NB4 (cell line): ENCODE data around the gene HES4.

ENCODE experiments used
- POLR2A ChIP-seq: IDR thresholded peaks from 2 replicates; pipeline ENCODE4 v1.6.1; 2011; ENCODE audit warnings: mild to moderate bottlenecking; ENCODE audit not compliant: insufficient read length; ENCODE audit errors: extremely low read depth
- TF ChIP-seq, protein P1 (sequence below): IDR thresholded peaks from one replicate; pipeline ENCODE4 v1.5.1; 2012; ENCODE audit warnings: low read depth, low read length
- TF ChIP-seq, protein P2 (sequence below): IDR thresholded peaks from 2 replicates; pipeline ENCODE4 v1.6.1; 2011; ENCODE audit warnings: low read depth, low read length

DNA sequence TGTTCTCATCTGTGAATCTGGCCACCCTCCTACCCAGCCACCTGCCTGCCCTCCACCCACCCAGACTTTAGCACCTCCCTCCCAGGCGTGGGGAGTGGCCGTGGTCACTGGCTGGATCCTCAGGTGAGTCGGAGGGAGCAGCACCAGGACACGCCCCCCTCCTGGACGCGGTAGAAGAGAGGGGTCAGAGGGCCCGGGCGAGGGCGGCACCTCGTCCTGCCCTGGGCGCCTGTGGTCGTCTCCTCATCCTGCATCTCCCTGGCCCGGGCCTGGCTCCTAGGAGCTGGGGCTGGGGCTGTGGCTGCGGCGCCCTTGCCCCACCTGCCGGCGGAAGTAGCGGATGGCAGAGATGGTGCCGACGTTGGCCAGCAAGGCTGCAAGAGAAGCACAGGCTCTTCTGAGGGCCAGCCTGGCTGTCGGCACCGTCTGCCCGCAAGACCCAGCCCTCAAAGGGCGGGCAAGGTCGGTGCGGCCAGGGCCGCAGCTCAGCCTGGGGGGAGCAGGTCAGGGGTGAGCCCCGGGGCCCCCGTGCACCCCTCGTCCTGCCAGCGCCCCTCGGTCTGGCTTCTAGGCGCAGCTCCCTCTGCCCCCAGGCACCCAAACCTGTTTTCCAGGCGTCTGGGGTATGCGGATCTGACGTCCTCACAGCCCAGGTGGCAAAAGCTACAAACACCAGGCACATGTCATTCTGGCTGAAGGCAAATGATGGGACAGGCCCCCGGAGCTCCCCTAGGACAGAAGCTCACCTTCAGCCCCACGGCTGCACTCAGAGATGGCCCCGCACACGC is 23.8 kb downstream of the HES4 start:
- TF ChIP-seq, protein P1, sequence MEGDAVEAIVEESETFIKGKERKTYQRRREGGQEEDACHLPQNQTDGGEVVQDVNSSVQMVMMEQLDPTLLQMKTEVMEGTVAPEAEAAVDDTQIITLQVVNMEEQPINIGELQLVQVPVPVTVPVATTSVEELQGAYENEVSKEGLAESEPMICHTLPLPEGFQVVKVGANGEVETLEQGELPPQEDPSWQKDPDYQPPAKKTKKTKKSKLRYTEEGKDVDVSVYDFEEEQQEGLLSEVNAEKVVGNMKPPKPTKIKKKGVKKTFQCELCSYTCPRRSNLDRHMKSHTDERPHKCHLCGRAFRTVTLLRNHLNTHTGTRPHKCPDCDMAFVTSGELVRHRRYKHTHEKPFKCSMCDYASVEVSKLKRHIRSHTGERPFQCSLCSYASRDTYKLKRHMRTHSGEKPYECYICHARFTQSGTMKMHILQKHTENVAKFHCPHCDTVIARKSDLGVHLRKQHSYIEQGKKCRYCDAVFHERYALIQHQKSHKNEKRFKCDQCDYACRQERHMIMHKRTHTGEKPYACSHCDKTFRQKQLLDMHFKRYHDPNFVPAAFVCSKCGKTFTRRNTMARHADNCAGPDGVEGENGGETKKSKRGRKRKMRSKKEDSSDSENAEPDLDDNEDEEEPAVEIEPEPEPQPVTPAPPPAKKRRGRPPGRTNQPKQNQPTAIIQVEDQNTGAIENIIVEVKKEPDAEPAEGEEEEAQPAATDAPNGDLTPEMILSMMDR, result peak; percentile 60
- no peak for TF ChIP-seq POLR2A
- TF ChIP-seq, protein P2, sequence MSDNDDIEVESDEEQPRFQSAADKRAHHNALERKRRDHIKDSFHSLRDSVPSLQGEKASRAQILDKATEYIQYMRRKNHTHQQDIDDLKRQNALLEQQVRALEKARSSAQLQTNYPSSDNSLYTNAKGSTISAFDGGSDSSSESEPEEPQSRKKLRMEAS, result no peak
